Breast epithelium (tissue), 3 donors: Measurements from ENCODE around the gene BRAP.

Experiments used
- CTCF ChIP-seq, 3 donors: fragments of 450-650 bp; IDR thresholded peaks; one replicate each; pipeline ENCODE4 v1.5.1; 2016 to 2017; ENCODE audit warnings: antibody characterized with exemption in 3 of 3, mild to moderate bottlenecking in 3 of 3, moderate library complexity in 3 of 3
- POLR2A ChIP-seq: fragments of 450-650 bp; IDR thresholded peaks from one replicate; pipeline ENCODE4 v1.6.1; 2016; ENCODE audit warnings: antibody characterized with exemption, mild to moderate bottlenecking, moderate library complexity
- POLR2AphosphoS5 ChIP-seq, 3 donors: sonication (generic); formaldehyde crosslinking; IDR thresholded peaks; one replicate each; pipeline ENCODE4 v1.6.1; 2017; ENCODE audit warnings: antibody characterized with exemption in 3 of 3

- no peak for TF ChIP-seq CTCF (IDR thresholded peaks at IDR 0.05)
- no peak for TF ChIP-seq POLR2A
- no peak for TF ChIP-seq POLR2AphosphoS5 (IDR thresholded peaks at IDR 0.05)
Measured at GRCh38 chr12:111607239-111607638, 78.5 kb downstream of the BRAP start.
